Measurements from ENCODE around the gene DLX5.

The DLX5 gene

DNA sequence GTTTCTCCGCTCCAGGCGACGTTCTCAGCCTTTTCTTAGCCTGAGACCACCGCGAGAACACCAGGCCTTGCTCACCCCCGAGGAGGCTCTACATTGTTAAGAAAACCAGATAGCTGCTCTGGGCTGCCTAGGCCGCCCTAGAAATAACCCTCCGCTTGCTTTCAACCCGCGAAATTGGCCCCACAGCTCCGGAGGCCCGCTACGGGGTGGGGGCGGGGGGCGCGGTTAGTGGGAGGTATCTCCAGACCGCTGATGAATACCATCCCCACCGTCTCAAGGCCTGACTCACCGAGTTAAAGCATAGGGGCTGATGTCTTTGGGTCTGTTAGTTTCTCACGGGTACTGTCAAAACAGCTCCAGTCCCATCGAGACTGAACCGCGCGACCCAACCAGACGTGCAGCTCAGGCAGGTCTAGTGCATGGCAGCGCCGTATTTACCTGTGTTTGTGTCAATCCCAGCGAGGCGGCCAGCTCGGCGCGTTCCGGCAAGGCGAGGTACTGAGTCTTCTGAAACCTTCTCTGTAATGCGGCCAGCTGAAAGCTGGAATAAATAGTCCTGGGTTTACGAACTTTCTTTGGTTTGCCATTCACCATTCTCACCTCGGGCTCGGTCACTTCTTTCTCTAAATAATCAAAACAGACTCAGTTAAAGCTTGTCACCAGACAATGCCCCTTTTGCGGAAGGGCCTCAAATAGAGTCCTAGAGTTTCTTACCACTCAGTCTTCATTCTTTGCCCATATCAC lies 2.7 kb downstream of the DLX5 start:
- H3K27ac Mint-ChIP-seq, result no peak overlapping the region
- no peak for DNase-seq (ENCODE audit: low spot score in 2 of 2)
- H3K27me3 Mint-ChIP-seq, result peaks cover 38% of the 10 kb centered on the region
- ATAC-seq (ENCODE audit: low read depth), result no peak
- H3K4me1 Mint-ChIP-seq, result peaks cover 14% of the 10 kb centered on the region
- H3K36me3 Mint-ChIP-seq, result no peaks in the 10 kb centered on the region
- H3K9me3 Mint-ChIP-seq, result peaks cover 1% of the 10 kb centered on the region
- no peak overlapping the region for H3K4me3 Mint-ChIP-seq

DNA sequence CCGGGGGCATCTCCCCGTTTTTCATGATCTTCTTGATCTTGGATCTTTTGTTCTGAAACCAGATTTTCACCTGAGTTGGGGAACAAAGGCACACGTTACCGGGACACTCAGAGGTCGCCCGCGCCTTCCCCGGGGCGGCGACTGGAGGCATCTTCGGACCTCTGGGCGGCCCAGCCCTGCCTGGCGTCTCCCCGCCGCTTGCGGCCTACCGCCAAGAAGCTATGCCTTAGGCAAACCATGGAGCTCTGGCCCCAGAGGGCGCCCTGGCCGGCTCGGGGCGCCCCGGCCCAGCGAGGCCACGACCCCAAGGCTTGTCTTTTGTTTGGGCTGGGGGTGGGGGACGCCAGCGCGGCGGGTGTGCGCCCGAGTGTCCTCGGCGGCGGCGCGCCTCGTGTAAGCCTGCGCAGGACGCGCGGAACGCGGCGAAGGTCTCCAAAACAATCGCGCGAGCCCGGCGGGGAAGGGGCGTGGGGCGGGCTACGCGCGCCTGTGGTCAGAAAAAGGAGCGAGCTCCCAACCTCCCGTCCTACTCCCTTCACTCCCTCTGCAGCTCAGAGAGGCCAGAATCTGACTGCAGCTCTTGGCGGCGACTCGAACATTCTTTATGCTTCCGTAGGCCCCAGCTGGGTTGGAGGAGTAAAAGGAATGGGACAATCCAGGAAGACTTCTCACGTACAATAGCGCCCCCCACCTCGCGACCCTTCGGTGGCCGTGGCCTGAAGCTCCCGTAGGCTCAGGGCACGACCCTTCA lies 3.5 kb downstream of the DLX5 start:
- Mint-ChIP-seq H3K4me1 (peaks cover 9% of the 10 kb centered on the region), H3K36me3 (no peaks in the 10 kb centered on the region), H3K9me3 (peaks cover 1% of the 10 kb centered on the region), H3K27me3 (peaks cover 43% of the 10 kb centered on the region), H3K27ac (no peak overlapping the region), H3K4me3 (no peak overlapping the region)
- no peak for ATAC-seq (ENCODE audit: low read depth)
- DNase-seq (ENCODE audit: low spot score in 2 of 2), result no peak

DNA sequence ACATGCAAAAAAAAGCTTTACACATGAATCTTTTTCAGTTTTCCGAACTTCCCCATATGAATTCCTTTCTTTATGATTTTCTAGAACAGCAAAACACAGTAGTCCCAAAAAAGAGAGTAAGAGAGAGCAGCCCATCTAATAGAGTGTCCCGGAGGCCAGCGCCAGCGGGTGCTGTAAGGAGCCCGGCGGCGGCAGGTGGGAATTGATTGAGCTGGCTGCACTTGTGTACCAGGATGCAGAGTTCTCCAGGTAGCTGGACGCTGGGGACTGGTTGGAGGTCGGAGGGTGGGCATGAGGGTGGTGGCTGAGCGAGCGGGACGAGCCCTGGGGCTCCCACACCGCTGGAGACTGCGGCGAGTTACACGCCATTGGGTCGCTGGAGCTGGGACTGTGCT lies 4.0 kb downstream of the DLX5 start:
- Mint-ChIP-seq H3K36me3 (no peaks in the 10 kb centered on the region), H3K4me1 (peaks cover 6% of the 10 kb centered on the region), H3K27me3 (peaks cover 44% of the 10 kb centered on the region), H3K27ac (no peak overlapping the region), H3K9me3 (peaks cover 1% of the 10 kb centered on the region), H3K4me3 (no peak overlapping the region)
- no peak for DNase-seq (ENCODE audit: low spot score in 2 of 2)
- no peak for ATAC-seq (ENCODE audit: low read depth)

DNA sequence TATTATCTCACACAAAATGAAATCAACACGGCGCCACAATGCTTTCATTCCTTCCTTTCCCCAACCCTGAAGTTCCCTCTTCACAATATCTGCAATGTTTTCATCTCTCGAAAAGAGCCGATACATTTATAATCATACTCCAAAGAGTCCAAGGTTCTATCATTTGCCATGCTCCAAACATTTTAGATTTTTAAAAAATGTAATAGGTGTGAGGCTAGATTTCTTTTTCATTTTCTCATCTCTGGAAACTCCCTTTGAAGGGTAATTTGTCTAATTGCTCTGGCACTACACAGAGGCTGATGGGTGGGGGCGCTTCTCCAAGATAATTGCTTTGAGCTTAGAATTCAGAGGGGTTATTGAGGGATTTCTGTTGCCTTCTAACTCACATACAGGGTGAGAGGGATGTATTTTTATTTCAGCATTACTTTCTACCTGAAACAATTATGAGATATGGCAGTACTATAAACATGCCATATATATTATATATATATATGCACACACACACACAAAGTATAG lies 4.9 kb downstream of the DLX5 start:
- Mint-ChIP-seq H3K4me3 (no peak overlapping the region), H3K27ac (no peak overlapping the region), H3K36me3 (no peaks in the 10 kb centered on the region), H3K4me1 (peaks cover 6% of the 10 kb centered on the region), H3K27me3 (peaks cover 45% of the 10 kb centered on the region), H3K9me3 (peaks cover 1% of the 10 kb centered on the region)
- DNase-seq (ENCODE audit: low spot score in 2 of 2) (no peak), ATAC-seq (ENCODE audit: low read depth) (no peak)

DNA sequence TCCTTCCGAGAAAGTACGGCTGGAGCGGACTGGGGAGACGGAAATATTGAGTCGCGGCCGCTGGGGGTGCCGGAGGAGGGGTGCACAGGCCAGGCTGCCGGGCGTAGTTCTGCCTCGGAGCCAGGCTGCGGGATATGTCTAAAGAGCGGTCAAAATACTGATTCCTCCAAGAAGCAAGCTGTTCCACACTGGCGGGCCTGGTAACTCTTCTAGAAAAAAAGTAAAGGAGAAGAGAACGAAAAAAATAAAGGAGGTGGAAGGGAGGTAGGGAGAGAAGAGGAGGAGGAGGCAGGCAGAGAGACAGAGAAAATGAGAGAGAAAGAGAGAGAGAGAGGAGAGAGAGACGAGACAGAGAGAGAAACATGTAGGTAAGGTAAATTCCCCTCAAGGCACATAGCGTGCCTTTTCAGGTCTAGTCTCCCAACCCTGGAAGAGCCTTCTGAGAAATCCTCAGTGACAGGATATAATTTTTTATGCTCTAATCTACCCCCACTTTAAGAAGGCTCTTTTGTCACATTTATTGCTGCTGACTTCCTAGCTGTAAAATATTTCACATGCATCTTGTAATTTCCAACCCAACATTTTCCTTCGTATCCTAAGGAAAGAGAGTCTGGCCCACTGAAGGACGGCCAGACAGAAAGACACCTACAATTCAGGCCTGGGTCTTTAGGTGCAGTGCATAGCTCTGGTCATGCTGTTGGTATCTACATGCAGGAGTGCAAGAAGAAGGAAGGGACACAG lies 5.7 kb downstream of the DLX5 start:
- H3K9me3 Mint-ChIP-seq, result peaks cover 1% of the 10 kb centered on the region
- H3K36me3 Mint-ChIP-seq, result no peaks in the 10 kb centered on the region
- ATAC-seq (ENCODE audit: low read depth), result no peak
- H3K27ac Mint-ChIP-seq, result no peak overlapping the region
- DNase-seq (ENCODE audit: low spot score in 2 of 2), result no peak
- H3K4me3 Mint-ChIP-seq, result no peak overlapping the region
- H3K27me3 Mint-ChIP-seq, result peaks cover 45% of the 10 kb centered on the region
- H3K4me1 Mint-ChIP-seq, result peaks cover 2% of the 10 kb centered on the region

DNA sequence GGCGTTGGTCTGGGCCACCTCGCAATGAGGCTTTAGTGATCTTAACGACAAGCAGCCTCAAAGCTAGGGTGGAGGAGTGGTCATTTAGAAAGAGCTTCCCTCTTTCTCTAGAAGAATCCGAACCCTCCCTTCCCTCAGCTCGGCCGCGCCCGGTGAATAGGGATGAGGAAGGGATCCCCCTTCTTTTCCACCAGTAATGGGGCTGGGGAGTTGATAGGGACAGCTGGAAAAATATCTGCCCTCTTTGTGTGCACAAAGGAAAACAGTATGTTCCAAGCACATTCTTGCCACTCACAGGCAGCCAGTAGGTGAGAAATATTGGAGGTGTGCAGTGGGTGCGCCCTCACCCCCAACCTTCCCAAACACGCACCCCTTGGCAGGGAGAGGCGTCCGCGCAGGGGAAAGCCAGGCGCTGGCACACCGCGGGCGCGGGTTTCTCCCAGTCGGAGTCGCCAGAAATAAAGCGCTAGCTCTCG lies 6.5 kb downstream of the DLX5 start:
- Mint-ChIP-seq H3K27me3 (peaks cover 43% of the 10 kb centered on the region), H3K27ac (no peak overlapping the region), H3K4me3 (no peak overlapping the region), H3K9me3 (peaks cover 1% of the 10 kb centered on the region), H3K4me1 (peaks cover 2% of the 10 kb centered on the region), H3K36me3 (no peaks in the 10 kb centered on the region)
- DNase-seq (ENCODE audit: low spot score in 2 of 2) (no peak), ATAC-seq (ENCODE audit: low read depth) (no peak)

DNA sequence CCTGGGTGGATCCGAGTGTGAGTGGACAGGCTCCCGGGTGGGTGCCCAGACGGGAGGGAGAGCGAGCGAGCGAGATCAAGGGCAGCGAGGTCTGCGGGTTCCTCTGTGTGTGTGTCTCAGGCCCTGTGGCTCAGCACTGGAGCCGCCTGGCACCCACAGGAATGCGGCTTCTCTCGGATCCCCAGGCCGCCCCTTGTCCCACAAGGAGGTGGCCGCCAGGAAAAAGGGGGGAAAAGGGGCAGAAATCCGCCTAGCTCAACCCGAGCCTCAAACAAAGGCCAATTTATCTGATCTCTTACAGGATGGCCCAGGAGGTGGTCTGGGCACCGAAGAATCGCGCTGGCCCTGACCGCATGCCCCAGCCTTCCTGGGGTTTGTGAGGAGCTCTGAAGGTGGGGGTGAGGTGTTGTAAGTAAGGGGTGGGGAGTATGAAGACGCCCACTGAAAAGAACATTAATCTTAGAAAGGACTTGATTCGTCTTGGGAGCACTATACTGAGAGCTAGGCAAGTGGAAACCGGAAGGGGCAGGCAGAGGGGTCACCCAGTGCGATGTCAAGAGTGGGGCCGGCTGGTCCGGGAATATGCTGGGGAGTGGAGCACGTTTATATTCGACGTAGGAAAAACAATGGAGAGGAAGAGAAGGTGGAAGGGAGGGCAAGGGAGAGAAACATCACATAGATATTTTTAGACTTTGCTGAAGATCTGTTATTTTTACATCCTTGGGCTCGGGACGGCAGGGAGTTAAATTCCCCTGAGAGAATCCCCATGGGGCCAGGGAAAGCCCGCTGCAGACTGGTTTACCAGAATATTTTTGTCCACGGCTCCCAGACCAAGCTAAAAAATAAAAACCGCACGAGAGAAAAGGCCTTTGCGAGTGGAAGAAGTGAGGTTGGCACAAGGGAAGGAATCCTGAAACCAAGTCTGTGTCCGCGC lies 7.2 kb downstream of the DLX5 start:
- H3K4me1 Mint-ChIP-seq, result peaks cover 2% of the 10 kb centered on the region
- no peak overlapping the region for H3K4me3 Mint-ChIP-seq
- peaks cover 1% of the 10 kb centered on the region for H3K9me3 Mint-ChIP-seq
- H3K36me3 Mint-ChIP-seq, result no peaks in the 10 kb centered on the region
- H3K27me3 Mint-ChIP-seq, result peaks cover 41% of the 10 kb centered on the region
- no peak for DNase-seq (ENCODE audit: low spot score in 2 of 2)
- no peak for ATAC-seq (ENCODE audit: low read depth)
- H3K27ac Mint-ChIP-seq, result no peak overlapping the region

DNA sequence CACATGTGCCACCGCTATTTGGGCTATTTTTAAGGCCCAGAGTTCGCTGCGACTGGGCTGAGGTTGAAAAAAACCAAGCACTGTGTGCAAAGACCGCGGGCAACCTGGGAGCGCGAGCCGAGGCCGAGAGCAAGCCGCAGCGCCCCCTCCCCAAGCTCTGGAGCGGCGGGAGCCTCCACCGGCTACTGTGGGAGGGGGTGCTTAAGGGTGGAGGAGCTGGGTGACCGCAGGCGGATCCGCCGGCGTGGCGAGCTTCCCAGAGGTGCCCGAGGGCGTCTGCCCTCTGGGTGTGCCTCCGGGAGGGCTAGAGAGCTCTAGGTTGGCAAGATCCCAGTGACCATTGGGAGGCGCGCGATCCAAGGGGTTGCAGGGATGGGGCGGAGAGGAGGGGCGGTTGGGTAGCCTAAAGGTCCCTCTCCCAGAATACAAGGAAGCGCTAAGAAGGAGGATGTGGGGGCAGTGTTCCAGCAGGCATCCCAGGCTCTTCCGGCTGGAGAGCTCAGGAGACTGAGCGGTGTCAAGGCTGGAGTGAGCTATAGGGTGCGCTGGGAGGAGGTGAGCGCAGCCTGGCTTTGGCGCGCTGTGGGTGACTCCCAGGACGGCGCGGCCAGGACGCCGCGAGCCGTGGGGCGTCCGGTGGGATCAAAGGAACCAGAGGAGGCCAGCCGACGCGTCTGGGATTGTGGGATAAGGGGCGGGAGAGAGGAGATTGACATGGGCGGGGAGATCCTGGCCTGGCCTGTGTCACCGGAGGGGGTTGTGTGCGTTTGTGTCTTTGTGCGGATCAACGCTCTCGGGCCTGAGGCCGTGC lies 8.0 kb downstream of the DLX5 start:
- H3K4me1 Mint-ChIP-seq, result peaks cover 2% of the 10 kb centered on the region
- H3K9me3 Mint-ChIP-seq, result peaks cover 1% of the 10 kb centered on the region
- no peak overlapping the region for H3K4me3 Mint-ChIP-seq
- no peaks in the 10 kb centered on the region for H3K36me3 Mint-ChIP-seq
- ATAC-seq (ENCODE audit: low read depth) (no peak), DNase-seq (ENCODE audit: low spot score in 2 of 2) (no peak)
- no peak overlapping the region for H3K27ac Mint-ChIP-seq
- peaks cover 38% of the 10 kb centered on the region for H3K27me3 Mint-ChIP-seq

DNA sequence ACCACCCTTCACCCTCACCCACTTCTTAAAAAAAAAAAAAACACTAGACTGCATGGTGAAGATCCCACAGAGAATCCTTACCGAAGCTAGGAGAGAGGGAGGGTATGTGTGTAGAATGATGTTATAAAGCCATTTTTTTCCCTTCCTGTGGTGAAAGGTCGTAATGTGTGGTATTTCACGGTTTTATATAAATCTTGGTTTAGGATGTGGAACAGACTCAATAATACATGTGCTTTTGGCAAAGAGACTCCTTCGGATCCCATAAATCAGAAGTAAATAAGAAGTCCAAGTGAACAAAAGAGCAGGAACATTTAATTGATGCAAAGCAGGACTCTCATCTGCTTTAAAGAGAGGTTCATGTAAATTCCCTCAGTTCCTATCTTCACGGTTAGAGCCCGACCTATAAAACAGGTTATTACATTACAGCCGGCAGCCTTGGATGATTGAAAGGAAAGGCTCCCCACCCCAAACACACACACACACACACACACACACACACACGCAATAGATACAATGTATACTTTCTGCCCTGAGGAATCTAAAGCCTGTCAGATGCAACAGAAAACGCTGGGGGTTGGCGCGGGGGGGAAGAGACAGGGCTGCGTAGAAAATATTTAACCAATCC lies 8.8 kb downstream of the DLX5 start:
- H3K27ac Mint-ChIP-seq, result no peak overlapping the region
- H3K36me3 Mint-ChIP-seq, result no peaks in the 10 kb centered on the region
- peaks cover 1% of the 10 kb centered on the region for H3K9me3 Mint-ChIP-seq
- peaks cover 2% of the 10 kb centered on the region for H3K4me1 Mint-ChIP-seq
- no peak overlapping the region for H3K4me3 Mint-ChIP-seq
- peaks cover 43% of the 10 kb centered on the region for H3K27me3 Mint-ChIP-seq
- DNase-seq (ENCODE audit: low spot score in 2 of 2) (no peak), ATAC-seq (ENCODE audit: low read depth) (no peak)

DNA sequence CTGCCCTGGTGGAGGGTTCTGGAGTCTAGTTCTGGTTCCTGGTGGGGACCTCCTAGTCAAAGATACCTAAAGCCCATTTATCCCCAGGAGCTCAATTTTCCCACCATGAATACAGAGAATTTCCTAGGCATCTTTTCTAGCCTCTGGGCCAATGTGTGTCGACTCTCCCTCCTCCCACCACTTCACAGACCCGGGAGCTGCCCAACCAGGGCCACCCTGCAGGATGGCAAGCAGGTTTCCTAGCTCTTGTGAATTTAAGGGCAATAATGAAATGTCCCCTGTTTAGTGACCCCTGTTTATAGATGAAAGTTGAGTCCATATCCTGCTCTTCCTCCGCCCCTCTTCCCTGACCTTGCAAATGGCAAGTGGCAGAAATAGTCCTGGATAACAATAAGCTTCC lies 9.4 kb downstream of the DLX5 start:
- peaks cover 2% of the 10 kb centered on the region for H3K4me1 Mint-ChIP-seq
- H3K4me3 Mint-ChIP-seq, result no peak overlapping the region
- DNase-seq (ENCODE audit: low spot score in 2 of 2) (no peak), ATAC-seq (ENCODE audit: low read depth) (no peak)
- peaks cover 44% of the 10 kb centered on the region for H3K27me3 Mint-ChIP-seq
- no peak overlapping the region for H3K27ac Mint-ChIP-seq
- no peaks in the 10 kb centered on the region for H3K9me3 Mint-ChIP-seq
- no peaks in the 10 kb centered on the region for H3K36me3 Mint-ChIP-seq

DNA sequence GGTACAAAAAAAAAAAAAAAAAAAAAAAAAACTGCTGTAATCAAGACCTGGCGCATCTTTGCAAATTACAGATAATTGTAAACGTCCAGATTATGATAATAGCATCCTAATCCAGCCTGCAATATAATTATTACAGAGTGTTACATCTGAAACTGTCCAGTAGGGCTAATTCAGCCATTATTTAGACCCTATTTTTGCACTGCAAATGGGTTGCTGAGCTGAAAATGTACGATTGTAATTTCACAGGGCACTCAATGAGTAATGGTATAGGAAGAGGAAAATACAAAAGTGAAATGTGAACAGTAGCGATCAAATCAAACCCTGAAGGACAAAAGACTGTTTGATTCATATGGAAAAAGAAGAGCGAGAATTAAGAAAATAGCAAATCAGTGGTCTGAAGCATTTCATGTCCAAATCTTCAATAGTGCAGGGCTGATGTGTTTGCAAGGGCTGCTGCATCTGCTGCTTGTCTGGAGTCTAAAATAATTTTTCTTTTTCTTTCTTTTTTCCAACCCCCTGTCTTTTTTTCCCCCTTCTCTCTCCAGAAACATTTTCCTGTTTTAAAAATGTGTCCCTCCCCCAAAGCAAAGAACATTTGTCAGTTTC lies 10.4 kb downstream of the DLX5 start:
- no peak for ATAC-seq (ENCODE audit: low read depth)
- DNase-seq (ENCODE audit: low spot score in 2 of 2), result no peak
- peaks cover 2% of the 10 kb centered on the region for H3K4me1 Mint-ChIP-seq
- no peaks in the 10 kb centered on the region for H3K36me3 Mint-ChIP-seq
- no peaks in the 10 kb centered on the region for H3K9me3 Mint-ChIP-seq
- H3K4me3 Mint-ChIP-seq, result no peak overlapping the region
- peaks cover 46% of the 10 kb centered on the region for H3K27me3 Mint-ChIP-seq
- no peak overlapping the region for H3K27ac Mint-ChIP-seq

DNA sequence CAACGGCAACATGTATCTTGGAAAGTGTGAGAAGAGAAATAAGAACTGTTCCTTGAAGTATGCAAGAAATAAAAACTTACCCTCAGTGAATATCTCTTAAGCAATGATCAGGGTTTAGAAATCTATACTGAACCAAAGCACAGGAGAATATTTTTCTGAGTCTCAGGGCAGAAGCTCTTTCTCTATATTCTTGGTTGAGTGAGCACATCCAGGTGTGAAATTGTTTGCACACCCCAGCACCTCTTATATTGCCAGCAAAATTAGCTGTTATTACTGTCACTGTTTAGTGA lies 10.8 kb downstream of the DLX5 start:
- H3K27ac Mint-ChIP-seq, result no peak overlapping the region

More for the DNA sequence above, 10.8 kb downstream of the DLX5 start:
- ATAC-seq (ENCODE audit: low read depth) (no peak), DNase-seq (ENCODE audit: low spot score in 2 of 2) (no peak)
- H3K4me1 Mint-ChIP-seq, result peaks cover 2% of the 10 kb centered on the region
- H3K4me3 Mint-ChIP-seq, result no peak overlapping the region
- peaks cover 42% of the 10 kb centered on the region for H3K27me3 Mint-ChIP-seq
- H3K36me3 Mint-ChIP-seq, result no peaks in the 10 kb centered on the region
- no peaks in the 10 kb centered on the region for H3K9me3 Mint-ChIP-seq
